ENCODE measurements around the gene KRTAP5-7. TPM values are rescaled to one million over a fixed set of nuclear protein-coding genes. Genes with fewer than 3 reads are reported as not detected.
"Not testable (repeated sequence)": the region's sequence is repeated elsewhere in the genome, so short reads cannot be mapped to it uniquely, and the experiment has no call there.

KRTAP5-7 gene
- total and polyA plus RNA-seq, 2 of the 13 experiments (the other 11 are each of a cell fraction or from before 2014, with no cell fraction given), result 0.54 TPM; not detected in 1

GRCh38 chr11:71539971-71540370, 12.9 kb downstream of the KRTAP5-7 start:
- BruUV-seq (replicated peaks); DNase-seq (ENCODE audit: low spot score); CTCF ChIA-PET (ENCODE audit: low intra/inter-chr PET ratio, low total read pairs); H3K9me3 ChIP-seq (ENCODE audit: low read length); H2AFZ ChIP-seq (ENCODE audit: low read length); H3K4me3 ChIP-seq (replicated peaks in 1 of 3; ENCODE audit: insufficient read depth in 1 of 3, low read depth in 2 of 3, low read length in 3 of 3); H3K79me2 ChIP-seq (ENCODE audit: insufficient read depth, low read length); H3K27me3 ChIP-seq (ENCODE audit: control insufficient read depth in 1 of 2, insufficient read depth in 2 of 2, low read length in 2 of 2); H3K36me3 ChIP-seq (replicated peaks in 1 of 2; ENCODE audit: control insufficient read depth in 1 of 2, insufficient read depth in 2 of 2, low read length in 2 of 2); ATAC-seq; POLR2A ChIA-PET; FAIRE-seq; H4K20me1 ChIP-seq (ENCODE audit: insufficient read depth, low read length); in situ Hi-C loops (cut with HindIII; ENCODE audit: extremely low pct_ligation_motif_present, low pct_unique_long_range_greater_than_20kb); H3K27ac ChIP-seq (ENCODE audit: extremely low read length, insufficient read depth, low read length); intact Hi-C loops (cut with micrococcal nuclease; ENCODE audit: unreplicated experiment); H3K9ac ChIP-seq (ENCODE audit: insufficient read depth, low read depth, low read length): not testable (repeated sequence)
- TF ChIP-seq ZBTB38 (CRISPR knock-in tag; IDR thresholded peaks at IDR 0.05) (peak; percentile 39; the same call in 1 of the 2 replicates), ZNF687 (CRISPR knock-in tag; IDR thresholded peaks at IDR 0.05) (peak; percentile 37; the same call in 1 of the 2 replicates)
- Histone ChIP-seq H3K4me1 (ENCODE audit: insufficient read depth, low read length) (peaks cover 95% of the 10 kb centered on the region), H3K4me2 (ENCODE audit: low read depth, low read length) (0 out of 2 replicates have a peak overlapping the region, but pooled peaks have one; percentile 12)
- WGBS (ENCODE audit: low lambda C conversion rate), result 77% methylated on average over 11 of the region's 11 CpGs
